ENCODE measurements around the gene PALM.

DNA sequence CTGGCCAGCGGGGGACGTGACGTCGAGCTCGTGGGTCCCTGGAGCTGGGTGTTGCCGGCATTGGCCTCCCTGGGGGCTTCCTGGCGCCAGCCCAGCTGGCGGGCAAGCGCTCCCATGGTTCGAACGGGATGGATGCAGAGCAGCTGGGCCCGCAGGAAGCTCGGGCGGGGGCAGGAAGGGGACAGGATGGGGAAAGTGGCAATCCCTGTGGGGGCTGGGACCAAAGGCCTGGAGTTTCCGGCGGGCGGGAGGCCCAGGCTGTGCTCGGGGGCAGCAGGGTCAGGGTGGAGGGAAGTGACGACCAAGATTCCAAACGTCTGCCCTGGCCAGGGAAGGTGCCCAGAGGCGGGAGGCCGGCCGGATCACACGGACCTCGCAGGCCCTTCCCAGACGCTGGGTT, 19.3 kb downstream of the PALM start:
- TF ChIP-seq, protein P1, sequence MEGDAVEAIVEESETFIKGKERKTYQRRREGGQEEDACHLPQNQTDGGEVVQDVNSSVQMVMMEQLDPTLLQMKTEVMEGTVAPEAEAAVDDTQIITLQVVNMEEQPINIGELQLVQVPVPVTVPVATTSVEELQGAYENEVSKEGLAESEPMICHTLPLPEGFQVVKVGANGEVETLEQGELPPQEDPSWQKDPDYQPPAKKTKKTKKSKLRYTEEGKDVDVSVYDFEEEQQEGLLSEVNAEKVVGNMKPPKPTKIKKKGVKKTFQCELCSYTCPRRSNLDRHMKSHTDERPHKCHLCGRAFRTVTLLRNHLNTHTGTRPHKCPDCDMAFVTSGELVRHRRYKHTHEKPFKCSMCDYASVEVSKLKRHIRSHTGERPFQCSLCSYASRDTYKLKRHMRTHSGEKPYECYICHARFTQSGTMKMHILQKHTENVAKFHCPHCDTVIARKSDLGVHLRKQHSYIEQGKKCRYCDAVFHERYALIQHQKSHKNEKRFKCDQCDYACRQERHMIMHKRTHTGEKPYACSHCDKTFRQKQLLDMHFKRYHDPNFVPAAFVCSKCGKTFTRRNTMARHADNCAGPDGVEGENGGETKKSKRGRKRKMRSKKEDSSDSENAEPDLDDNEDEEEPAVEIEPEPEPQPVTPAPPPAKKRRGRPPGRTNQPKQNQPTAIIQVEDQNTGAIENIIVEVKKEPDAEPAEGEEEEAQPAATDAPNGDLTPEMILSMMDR (IDR thresholded peaks at IDR 0.05; ENCODE audit: poor library complexity, severe bottlenecking): no peak
- TF ChIP-seq, protein P2, sequence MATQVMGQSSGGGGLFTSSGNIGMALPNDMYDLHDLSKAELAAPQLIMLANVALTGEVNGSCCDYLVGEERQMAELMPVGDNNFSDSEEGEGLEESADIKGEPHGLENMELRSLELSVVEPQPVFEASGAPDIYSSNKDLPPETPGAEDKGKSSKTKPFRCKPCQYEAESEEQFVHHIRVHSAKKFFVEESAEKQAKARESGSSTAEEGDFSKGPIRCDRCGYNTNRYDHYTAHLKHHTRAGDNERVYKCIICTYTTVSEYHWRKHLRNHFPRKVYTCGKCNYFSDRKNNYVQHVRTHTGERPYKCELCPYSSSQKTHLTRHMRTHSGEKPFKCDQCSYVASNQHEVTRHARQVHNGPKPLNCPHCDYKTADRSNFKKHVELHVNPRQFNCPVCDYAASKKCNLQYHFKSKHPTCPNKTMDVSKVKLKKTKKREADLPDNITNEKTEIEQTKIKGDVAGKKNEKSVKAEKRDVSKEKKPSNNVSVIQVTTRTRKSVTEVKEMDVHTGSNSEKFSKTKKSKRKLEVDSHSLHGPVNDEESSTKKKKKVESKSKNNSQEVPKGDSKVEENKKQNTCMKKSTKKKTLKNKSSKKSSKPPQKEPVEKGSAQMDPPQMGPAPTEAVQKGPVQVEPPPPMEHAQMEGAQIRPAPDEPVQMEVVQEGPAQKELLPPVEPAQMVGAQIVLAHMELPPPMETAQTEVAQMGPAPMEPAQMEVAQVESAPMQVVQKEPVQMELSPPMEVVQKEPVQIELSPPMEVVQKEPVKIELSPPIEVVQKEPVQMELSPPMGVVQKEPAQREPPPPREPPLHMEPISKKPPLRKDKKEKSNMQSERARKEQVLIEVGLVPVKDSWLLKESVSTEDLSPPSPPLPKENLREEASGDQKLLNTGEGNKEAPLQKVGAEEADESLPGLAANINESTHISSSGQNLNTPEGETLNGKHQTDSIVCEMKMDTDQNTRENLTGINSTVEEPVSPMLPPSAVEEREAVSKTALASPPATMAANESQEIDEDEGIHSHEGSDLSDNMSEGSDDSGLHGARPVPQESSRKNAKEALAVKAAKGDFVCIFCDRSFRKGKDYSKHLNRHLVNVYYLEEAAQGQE (IDR thresholded peaks at IDR 0.05; ENCODE audit: borderline replicate concordance): no peak
